Measurements from ENCODE around the gene PRR5L.
"Not testable (repeated sequence)": the region's sequence is repeated elsewhere in the genome, so short reads cannot be mapped to it uniquely, and the experiment has no call there.

PRR5L gene

DNA sequence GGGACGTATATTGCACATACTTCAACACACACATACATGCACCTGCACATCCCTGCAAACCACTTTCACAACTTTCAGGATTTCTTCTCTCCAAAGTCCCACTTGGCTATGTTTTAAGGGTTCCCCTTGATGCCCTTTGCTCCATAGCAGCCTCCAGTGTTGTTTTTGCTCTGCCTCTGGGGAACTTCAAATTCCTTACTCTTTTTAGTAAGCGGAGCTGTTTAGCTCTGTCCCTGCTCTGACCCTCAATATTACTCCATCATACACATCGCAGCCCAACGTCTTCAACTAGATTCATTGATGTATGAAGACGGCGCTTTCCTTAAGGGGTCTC is 18.3 kb downstream of the PRR5L start:
- TF ChIP-seq, protein P1, sequence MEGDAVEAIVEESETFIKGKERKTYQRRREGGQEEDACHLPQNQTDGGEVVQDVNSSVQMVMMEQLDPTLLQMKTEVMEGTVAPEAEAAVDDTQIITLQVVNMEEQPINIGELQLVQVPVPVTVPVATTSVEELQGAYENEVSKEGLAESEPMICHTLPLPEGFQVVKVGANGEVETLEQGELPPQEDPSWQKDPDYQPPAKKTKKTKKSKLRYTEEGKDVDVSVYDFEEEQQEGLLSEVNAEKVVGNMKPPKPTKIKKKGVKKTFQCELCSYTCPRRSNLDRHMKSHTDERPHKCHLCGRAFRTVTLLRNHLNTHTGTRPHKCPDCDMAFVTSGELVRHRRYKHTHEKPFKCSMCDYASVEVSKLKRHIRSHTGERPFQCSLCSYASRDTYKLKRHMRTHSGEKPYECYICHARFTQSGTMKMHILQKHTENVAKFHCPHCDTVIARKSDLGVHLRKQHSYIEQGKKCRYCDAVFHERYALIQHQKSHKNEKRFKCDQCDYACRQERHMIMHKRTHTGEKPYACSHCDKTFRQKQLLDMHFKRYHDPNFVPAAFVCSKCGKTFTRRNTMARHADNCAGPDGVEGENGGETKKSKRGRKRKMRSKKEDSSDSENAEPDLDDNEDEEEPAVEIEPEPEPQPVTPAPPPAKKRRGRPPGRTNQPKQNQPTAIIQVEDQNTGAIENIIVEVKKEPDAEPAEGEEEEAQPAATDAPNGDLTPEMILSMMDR (IDR thresholded peaks at IDR 0.05; ENCODE audit: extremely low read depth, insufficient read depth, missing control alignments), result no peak
- in situ Hi-C loops (cut with MboI; ENCODE audit: low pct_unique_long_range_greater_than_20kb, low sequenced_read_pairs, unreplicated experiment), result no loop called here
- no peak for DNase-seq (ENCODE audit: low spot score)

DNA sequence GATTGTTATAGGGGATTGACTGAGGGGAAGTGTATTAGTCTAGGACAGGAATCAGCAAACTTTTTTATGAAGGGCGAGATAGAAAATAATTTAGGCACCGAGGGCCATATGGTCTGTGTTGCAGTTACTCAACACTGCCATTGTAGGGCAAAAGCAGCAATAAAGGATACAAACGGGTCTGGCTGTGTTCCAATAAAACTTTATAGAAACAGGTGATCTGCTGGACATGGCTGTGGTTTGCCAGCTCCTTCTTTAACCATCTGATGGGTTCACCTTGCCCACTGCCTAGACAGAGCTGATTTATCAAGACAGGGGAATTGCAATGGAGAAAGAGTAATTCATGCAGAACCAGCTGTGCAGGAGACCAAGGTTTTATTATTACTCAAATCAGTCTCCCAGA is 20.0 kb downstream of the PRR5L start:
- in situ Hi-C loops (cut with MboI; ENCODE audit: low pct_unique_long_range_greater_than_20kb, low sequenced_read_pairs, unreplicated experiment), result no loop called here
- no peak for DNase-seq (ENCODE audit: low spot score)
- TF ChIP-seq, protein P1 (IDR thresholded peaks at IDR 0.05; ENCODE audit: extremely low read depth, insufficient read depth, missing control alignments), result no peak

DNA sequence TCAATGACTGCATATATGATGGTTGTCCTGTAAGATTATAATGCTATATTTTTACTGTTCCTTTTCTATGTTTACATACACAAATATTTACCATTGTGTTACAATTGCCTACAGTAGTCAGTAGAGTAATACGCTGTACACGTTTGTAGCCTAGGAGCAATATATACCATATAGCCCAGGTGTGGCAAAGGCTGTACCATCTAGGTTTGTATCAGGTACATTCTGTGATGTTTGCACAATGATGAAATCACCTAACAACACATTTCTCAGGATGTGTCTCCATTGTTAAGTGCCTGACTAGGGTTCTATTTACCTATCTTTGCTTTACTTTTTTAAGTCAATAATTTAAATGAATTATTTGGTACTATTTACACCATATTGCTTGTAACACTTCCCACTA is 21.9 kb downstream of the PRR5L start:
- DNase-seq (ENCODE audit: low spot score), result no peak
- in situ Hi-C loops (cut with MboI; ENCODE audit: low pct_unique_long_range_greater_than_20kb, low sequenced_read_pairs, unreplicated experiment), result no loop called here
- TF ChIP-seq, protein P1 (IDR thresholded peaks at IDR 0.05; ENCODE audit: extremely low read depth, insufficient read depth, missing control alignments), result no peak

DNA sequence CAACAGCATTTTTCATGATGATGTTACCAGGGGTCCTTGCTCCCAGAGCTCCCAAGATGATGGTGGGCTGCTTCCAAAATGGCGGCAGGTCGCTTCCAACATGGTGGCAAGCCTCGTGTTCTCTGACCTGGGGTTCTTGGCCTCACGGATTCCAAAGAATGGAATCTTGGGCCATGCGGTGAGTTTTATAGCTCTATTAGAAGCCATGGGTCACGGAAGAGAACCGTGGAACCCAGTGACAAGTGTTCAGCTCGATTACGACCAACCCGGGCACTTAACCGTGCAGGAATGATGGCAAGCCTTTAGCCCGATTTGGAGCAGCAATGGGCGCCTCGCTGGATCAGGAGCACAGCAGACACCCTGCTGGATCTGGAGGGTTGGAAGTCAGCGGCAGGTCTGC is 28.9 kb downstream of the PRR5L start:
- in situ Hi-C loops (cut with MboI; ENCODE audit: low pct_unique_long_range_greater_than_20kb, low sequenced_read_pairs, unreplicated experiment); DNase-seq (ENCODE audit: low spot score): not testable (repeated sequence)

DNA sequence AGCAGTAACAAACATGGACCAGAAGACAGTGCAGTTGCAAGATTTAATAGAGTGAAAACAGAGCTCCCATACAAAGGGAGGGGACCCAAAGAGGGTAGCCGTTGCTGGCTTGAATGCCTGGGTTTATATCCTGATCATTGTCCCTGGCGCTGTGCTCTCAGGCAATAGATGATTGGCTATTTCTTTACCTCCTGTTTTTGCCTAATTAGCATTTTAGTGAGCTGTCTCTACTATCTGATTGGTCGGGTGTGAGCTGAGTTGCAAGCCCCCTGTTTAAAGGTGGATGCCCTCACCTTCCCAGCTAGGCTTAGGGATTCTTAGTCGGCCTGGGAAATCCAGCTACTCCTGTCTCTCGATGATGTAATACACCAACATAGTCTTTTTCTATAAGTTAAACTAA is 29.3 kb downstream of the PRR5L start:
- DNase-seq (ENCODE audit: low spot score); in situ Hi-C loops (cut with MboI; ENCODE audit: low pct_unique_long_range_greater_than_20kb, low sequenced_read_pairs, unreplicated experiment): not testable (repeated sequence)

DNA sequence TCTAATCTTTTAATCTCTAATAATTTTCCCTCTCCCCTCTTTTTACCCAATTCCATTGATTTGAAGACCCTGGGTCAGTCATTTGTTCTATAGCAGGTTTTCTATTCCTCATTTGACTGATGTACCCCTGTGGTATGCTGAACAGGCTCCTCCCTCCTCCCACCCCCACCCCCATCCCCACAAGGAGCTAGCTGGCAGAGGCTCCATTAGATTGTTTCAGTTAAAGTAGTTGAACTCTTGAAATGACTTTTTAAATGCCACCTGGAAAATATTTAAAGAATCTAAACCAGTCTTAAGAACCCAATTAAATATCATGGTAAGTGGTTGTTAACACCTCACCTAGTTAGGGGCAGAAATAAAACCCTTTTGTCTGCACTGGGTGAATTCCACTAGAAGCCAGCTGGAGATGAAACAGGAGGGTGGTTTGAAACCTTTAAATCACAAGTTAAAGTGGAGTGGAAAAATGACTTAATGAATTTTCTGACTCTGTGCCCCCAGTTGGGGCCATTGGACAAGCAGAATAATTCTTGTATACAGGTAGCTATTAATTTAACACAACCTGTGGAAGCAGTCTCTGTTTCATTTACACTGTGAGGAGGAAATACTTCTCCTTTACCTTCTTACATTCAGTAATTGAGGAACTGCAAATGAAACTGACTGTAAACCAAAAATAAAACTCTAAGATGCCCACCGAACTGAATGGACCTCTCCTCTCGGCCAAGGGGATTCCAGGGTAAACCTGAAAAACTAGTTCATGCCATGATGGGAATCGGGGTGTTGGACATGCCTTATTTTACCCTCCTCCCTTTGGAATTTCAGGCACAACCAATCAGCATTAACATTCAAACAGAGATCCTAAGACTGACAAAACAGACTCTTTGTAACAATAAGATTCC is 30.7 kb downstream of the PRR5L start:
- in situ Hi-C loops (cut with MboI; ENCODE audit: low pct_unique_long_range_greater_than_20kb, low sequenced_read_pairs, unreplicated experiment), result no loop called here
- no peak for DNase-seq (ENCODE audit: low spot score)
- TF ChIP-seq, protein P1 (IDR thresholded peaks at IDR 0.05; ENCODE audit: extremely low read depth, insufficient read depth, missing control alignments), result no peak

DNA sequence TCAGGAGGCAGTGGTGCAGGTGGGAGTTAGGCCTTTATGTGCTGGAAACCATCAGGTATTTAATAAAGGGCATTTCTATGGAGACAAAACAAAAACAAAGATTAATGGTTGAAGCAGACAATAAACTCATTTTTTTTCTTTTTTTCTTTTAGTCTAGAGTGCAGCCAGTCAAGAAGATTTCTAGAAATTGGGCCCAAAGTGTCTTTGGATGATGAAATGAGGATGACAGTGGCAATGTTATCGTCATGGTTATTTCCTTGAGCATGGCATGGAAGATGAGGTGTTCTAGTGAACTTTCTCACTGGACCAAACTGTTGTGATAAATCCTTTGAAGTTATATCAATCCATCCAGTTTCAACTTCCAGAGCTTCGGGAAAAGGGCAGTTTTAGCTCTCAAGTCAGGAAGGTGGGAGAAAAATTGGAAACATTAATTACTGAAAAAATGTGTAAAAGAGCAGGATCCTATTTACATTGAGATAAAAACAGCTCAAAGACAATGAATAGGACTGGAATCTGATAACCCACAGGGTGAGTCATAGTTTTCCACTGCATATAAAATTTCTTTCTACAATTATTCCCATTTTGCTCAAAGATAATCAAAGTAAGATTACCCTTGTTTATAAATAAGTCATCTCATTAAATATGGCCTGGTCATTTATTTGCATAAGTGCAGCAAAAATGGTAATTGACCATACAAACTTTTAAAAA is 33.0 kb downstream of the PRR5L start:
- in situ Hi-C loops (cut with MboI; ENCODE audit: low pct_unique_long_range_greater_than_20kb, low sequenced_read_pairs, unreplicated experiment), result no loop called here
- TF ChIP-seq, protein P1 (IDR thresholded peaks at IDR 0.05; ENCODE audit: extremely low read depth, insufficient read depth, missing control alignments), result no peak
- no peak for DNase-seq (ENCODE audit: low spot score)

Measured in GM13977 (cell line).